Stomach (tissue), 4 donors: ENCODE data around the gene TSHZ2.

Experiments
- EP300 ChIP-seq: sonication (generic); formaldehyde crosslinking; IDR thresholded peaks from one replicate; pipeline ENCODE4 v1.6.1; 2017; ENCODE audit warnings: antibody characterized with exemption
- POLR2A ChIP-seq, 4 donors: fragments of 450-650 bp; IDR thresholded peaks; one replicate each; pipeline ENCODE4 v1.6.1; 2016; ENCODE audit warnings: antibody characterized with exemption in 4 of 4, control low read depth in 2 of 4, mild to moderate bottlenecking in 1 of 4, moderate library complexity in 1 of 4
- POLR2AphosphoS5 ChIP-seq, 3 donors: sonication (generic); formaldehyde crosslinking; IDR thresholded peaks; one replicate each; pipeline ENCODE4 v1.6.1; 2016; ENCODE audit warnings: antibody characterized with exemption in 3 of 3
- TF ChIP-seq, protein P1 (sequence below), 7 experiments: fragments of 450-650 bp in 4 of 7; fragments of 200-600 bp in 3 of 7; sonication (generic) in 3 of 7; IDR thresholded peaks; one replicate each; pipeline ENCODE4 v1.5.1; 2016 to 2019; ENCODE audit warnings: antibody characterized with exemption in 7 of 7, control low read depth in 2 of 7, mild to moderate bottlenecking in 1 of 7

- TF ChIP-seq POLR2A (IDR thresholded peaks at IDR 0.05) (no peak), POLR2AphosphoS5 (IDR thresholded peaks at IDR 0.05) (no peak), EP300 (no peak)
- TF ChIP-seq, protein P1, sequence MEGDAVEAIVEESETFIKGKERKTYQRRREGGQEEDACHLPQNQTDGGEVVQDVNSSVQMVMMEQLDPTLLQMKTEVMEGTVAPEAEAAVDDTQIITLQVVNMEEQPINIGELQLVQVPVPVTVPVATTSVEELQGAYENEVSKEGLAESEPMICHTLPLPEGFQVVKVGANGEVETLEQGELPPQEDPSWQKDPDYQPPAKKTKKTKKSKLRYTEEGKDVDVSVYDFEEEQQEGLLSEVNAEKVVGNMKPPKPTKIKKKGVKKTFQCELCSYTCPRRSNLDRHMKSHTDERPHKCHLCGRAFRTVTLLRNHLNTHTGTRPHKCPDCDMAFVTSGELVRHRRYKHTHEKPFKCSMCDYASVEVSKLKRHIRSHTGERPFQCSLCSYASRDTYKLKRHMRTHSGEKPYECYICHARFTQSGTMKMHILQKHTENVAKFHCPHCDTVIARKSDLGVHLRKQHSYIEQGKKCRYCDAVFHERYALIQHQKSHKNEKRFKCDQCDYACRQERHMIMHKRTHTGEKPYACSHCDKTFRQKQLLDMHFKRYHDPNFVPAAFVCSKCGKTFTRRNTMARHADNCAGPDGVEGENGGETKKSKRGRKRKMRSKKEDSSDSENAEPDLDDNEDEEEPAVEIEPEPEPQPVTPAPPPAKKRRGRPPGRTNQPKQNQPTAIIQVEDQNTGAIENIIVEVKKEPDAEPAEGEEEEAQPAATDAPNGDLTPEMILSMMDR (IDR thresholded peaks at IDR 0.05): no peak
Measured at GRCh38 chr20:53191957-53192356, 219.8 kb downstream of the TSHZ2 start.
